Bronchial epithelial cell (primary cell): ENCODE data around the gene CFAP46. TPM values are rescaled to one million over a fixed set of nuclear protein-coding genes. Genes with fewer than 3 reads are reported as not detected.
"Not testable (repeated sequence)": the region's sequence is repeated elsewhere in the genome, so short reads cannot be mapped to it uniquely, and the experiment has no call there.

Experiments
- DNase-seq: peaks from one replicate; pipeline ENCODE4 v3.0.0-alpha.2; 2010; ENCODE audit warnings: low read depth
- FAIRE-seq: peaks from 2 replicates; lab custom pipeline; 2011; peaks lifted over from hg19 to GRCh38; lab: Jason Lieb, UNC
- H3K27me3 ChIP-seq: 2 replicates; pipeline ENCODE4 v1.5.1; 2011; ENCODE audit warnings: low read length; ENCODE audit not compliant: control insufficient read depth, insufficient read depth
- H3K36me3 ChIP-seq: 2 replicates; pipeline ENCODE4 v1.5.1; 2011; ENCODE audit warnings: low read length; ENCODE audit not compliant: control insufficient read depth, insufficient read depth
- H3K4me3 ChIP-seq: 2 replicates; pipeline ENCODE4 v1.5.1; 2011; ENCODE audit warnings: mild to moderate bottlenecking, low read depth, low read length, control low read depth
- CTCF ChIP-seq: IDR thresholded peaks from 2 replicates; pipeline ENCODE4 v1.5.1; 2011; ENCODE audit warnings: mild to moderate bottlenecking, moderate library complexity, low read length, control low read depth, inconsistent platforms; ENCODE audit not compliant: insufficient read depth, severe bottlenecking
- total RNA-seq: library from RNA; depleted of rRNA; stranded (reverse); fragments of >200 nt; gene quantifications from 2 replicates; pipeline ENCODE4 v1.2.1, GENCODE V29; 2014

CFAP46 gene
- total RNA-seq, 1 donor from 2014 or later, result 0.26 TPM

- no peak for DNase-seq
These were observed 115.6 kb downstream of the CFAP46 start for GRCh38 chr10:132826524-132827422.

GRCh38 chr10:132825783-132826523 is 116.4 kb downstream of the CFAP46 start:
- DNase-seq, H3K4me3 ChIP-seq, H3K27me3 ChIP-seq, H3K36me3 ChIP-seq, FAIRE-seq: not testable (repeated sequence)

More at GRCh38 chr10:132826524-132827422, 115.6 kb downstream of the CFAP46 start:
- Histone ChIP-seq H3K27me3 (no peaks in the 10 kb centered on the region), H3K4me3 (no peak overlapping the region), H3K36me3 (no peaks in the 10 kb centered on the region)
- no peak for TF ChIP-seq CTCF
- FAIRE-seq, result no peak

DNA sequence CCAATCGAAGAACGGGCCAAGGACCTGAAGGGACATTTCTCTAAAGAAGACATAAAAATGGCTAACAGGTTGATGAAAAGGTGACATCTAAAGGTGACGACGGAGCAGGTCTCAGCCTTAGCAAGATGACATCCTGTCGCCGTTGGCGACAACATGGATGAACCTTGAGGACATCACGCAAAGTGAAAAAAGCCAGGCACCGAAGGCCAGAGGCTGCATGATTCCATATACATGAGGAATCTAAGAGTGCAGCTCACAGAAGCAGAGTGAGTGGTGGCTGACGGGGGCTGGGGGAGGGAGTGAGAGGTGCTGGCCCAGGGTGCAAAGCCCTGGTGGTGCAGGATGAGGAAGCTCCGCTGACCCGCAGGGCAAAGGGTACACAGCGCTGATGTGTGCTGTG is 122.3 kb downstream of the CFAP46 start:
- FAIRE-seq, result no peak
- Histone ChIP-seq H3K4me3 (no peak overlapping the region), H3K36me3 (no peaks in the 10 kb centered on the region), H3K27me3 (no peaks in the 10 kb centered on the region)
- TF ChIP-seq CTCF, result no peak
- DNase-seq, result no peak

DNA sequence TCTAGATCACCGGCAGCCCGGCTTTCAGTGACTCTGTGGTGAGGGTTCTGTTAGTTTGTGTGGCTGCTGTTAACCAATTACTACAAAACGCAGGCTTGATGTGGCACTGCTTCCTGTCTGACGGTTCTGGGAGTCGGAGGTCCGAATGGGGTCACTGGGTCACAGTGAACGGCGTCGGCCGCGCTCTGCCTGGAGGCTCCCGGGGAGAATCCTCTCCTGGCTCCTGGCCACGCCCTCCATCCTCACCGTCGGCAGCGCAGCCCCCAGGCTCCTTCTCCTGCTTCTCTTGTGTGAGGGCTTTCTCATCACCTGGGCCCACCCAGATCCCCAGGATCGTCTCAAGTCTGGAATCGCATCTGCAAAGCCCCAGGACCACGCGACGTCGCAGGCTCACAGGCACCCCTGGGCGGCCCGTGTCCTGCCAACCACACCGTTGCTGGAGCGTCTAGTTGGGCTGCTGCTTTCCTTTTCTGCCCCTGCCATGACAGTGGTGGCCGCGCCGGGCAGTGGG is 124.6 kb downstream of the CFAP46 start:
- Histone ChIP-seq H3K4me3 (no peak overlapping the region), H3K27me3 (no peaks in the 10 kb centered on the region), H3K36me3 (no peaks in the 10 kb centered on the region)
- FAIRE-seq (no peak), DNase-seq (no peak)
- no peak for TF ChIP-seq CTCF

DNA sequence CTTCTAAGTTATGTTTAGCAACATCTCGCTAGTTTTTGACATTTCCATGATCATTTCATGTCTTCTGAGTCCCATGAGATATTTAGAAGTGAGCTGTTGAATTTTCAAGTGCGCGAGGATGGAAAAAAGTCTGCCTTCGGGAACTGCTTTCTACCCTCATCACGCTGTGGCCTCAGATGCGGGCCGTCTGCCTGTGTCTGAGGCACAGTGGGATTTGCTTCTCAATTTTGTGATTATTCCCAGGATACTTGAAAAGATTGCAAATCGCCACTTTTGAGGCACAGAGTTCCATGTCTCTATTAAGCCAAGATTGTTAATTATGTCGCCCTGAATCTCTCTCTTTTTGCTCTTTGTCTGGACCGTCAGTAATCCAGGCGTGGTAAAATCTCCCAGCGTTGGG is 125.7 kb downstream of the CFAP46 start:
- TF ChIP-seq CTCF, result no peak
- no peaks in the 10 kb centered on the region for H3K27me3 ChIP-seq
- DNase-seq (no peak), FAIRE-seq (no peak)
- no peaks in the 10 kb centered on the region for H3K36me3 ChIP-seq
- H3K4me3 ChIP-seq, result no peak overlapping the region
